Measurements from ENCODE around the gene FHIP1A. TPM values are rescaled to one million over a fixed set of nuclear protein-coding genes. Genes with fewer than 3 reads are reported as not detected.
"Not testable (repeated sequence)": the region's sequence is repeated elsewhere in the genome, so short reads cannot be mapped to it uniquely, and the experiment has no call there.

FHIP1A gene
- total RNA-seq, 2 experiments from 2014 or later: 0.19 to 0.39 TPM

GRCh38 chr4:151402145-151402865, 6.7 kb upstream of the FHIP1A start:
- no peak for DNase-seq
- H3K36me3 Mint-ChIP-seq (ENCODE audit: low read depth): no peaks in the 10 kb centered on the region
- POLR2A ChIA-PET: no interaction called here
- no peak for ATAC-seq
- H3K9me3 Mint-ChIP-seq (ENCODE audit: low read depth): no peaks in the 10 kb centered on the region
- CTCF ChIA-PET: no interaction called here
- peaks cover under 1% of the 10 kb centered on the region for H3K4me1 Mint-ChIP-seq
- H3K27me3 Mint-ChIP-seq: peaks cover 9% of the 10 kb centered on the region
- intact Hi-C loops (cut with DNase I, micrococcal nuclease): no loop called here
- no peak overlapping the region for H3K27ac Mint-ChIP-seq
- no peak overlapping the region for H3K4me3 Mint-ChIP-seq

- no peaks in the 10 kb centered on the region for H3K9me3 Mint-ChIP-seq (ENCODE audit: low read depth)
- ATAC-seq (no peak), DNase-seq (no peak)
- H3K4me3 Mint-ChIP-seq: no peak overlapping the region
- POLR2A ChIA-PET: no interaction called here
- CTCF ChIA-PET: no interaction called here
- H3K4me1 Mint-ChIP-seq: peaks cover 9% of the 10 kb centered on the region
- H3K27me3 Mint-ChIP-seq: peaks cover 15% of the 10 kb centered on the region
- H3K36me3 Mint-ChIP-seq (ENCODE audit: low read depth): no peaks in the 10 kb centered on the region
- H3K27ac Mint-ChIP-seq: no peak overlapping the region
- intact Hi-C loops (cut with DNase I, micrococcal nuclease): no loop called here
These were observed 5.3 kb upstream of the FHIP1A start for GRCh38 chr4:151403656-151404055.

GRCh38 chr4:151404802-151405201, 4.2 kb upstream of the FHIP1A start:
- peaks cover 16% of the 10 kb centered on the region for H3K4me1 Mint-ChIP-seq
- intact Hi-C loops (cut with DNase I, micrococcal nuclease): loop anchor here in 1 of 2 experiments (5.0 kb wide), 2 partner anchors 357 to 1532 kb away; partner anchors contain the start of genes FHDC1 and GATB
- DNase-seq: not testable (repeated sequence)

GRCh38 chr4:151407018-151407417, 2.0 kb upstream of the FHIP1A start:
- no peak for ATAC-seq
- intact Hi-C loops (cut with DNase I, micrococcal nuclease): loop anchor here in 1 of 2 experiments (5.0 kb wide), 2 partner anchors 355 to 1530 kb away; partner anchors contain the start of genes FHDC1 and GATB
- Mint-ChIP-seq H3K9me3 (ENCODE audit: low read depth) (no peaks in the 10 kb centered on the region), H3K4me3 (no peak overlapping the region), H3K27me3 (peaks cover 29% of the 10 kb centered on the region), H3K4me1 (peaks cover 18% of the 10 kb centered on the region), H3K36me3 (ENCODE audit: low read depth) (no peaks in the 10 kb centered on the region), H3K27ac (no peak overlapping the region)
- ChIA-PET POLR2A (no interaction called here), CTCF (no interaction called here)
- no peak for DNase-seq

More at GRCh38 chr4:151404802-151405201, 4.2 kb upstream of the FHIP1A start:
- ATAC-seq; H3K27ac Mint-ChIP-seq; POLR2A ChIA-PET; H3K9me3 Mint-ChIP-seq (ENCODE audit: low read depth); H3K4me3 Mint-ChIP-seq; CTCF ChIA-PET; H3K36me3 Mint-ChIP-seq (ENCODE audit: low read depth): not testable (repeated sequence)
- peaks cover 20% of the 10 kb centered on the region for H3K27me3 Mint-ChIP-seq

GRCh38 chr4:151407466-151408379, 1.3 kb upstream of the FHIP1A start:
- POLR2A ChIA-PET: interaction anchor here (0.7 kb wide), 1 partner anchor 41 kb away, joined by 4 read pairs; no protein-coding TSS in a partner anchor
- peak; percentile 9 for ATAC-seq
- peaks cover 29% of the 10 kb centered on the region for H3K27me3 Mint-ChIP-seq

GRCh38 chr4:151408380-151408629, 671 bp upstream of the FHIP1A start:
- H3K27ac Mint-ChIP-seq: peak overlapping the region; percentile 64
- POLR2A ChIA-PET: no interaction called here
- H3K27me3 Mint-ChIP-seq: peaks cover 32% of the 10 kb centered on the region
- CTCF ChIA-PET: no interaction called here
- H3K4me1 Mint-ChIP-seq: peaks cover 18% of the 10 kb centered on the region
- peak overlapping the region; percentile 83 for H3K4me3 Mint-ChIP-seq
- H3K9me3 Mint-ChIP-seq (ENCODE audit: low read depth): no peaks in the 10 kb centered on the region
- ATAC-seq: peak; percentile 18
- no peak for DNase-seq
- H3K36me3 Mint-ChIP-seq (ENCODE audit: low read depth): no peaks in the 10 kb centered on the region
- intact Hi-C loops (cut with DNase I, micrococcal nuclease): loop anchor here in 1 of 2 experiments (5.0 kb wide), 2 partner anchors 354 to 1529 kb away; partner anchors contain the start of genes FHDC1 and GATB

More at GRCh38 chr4:151407466-151408379, 1.3 kb upstream of the FHIP1A start:
- DNase-seq: peak; percentile 65
- intact Hi-C loops (cut with DNase I, micrococcal nuclease): loop anchor here in 1 of 2 experiments (5.0 kb wide), 2 partner anchors 355 to 1530 kb away; partner anchors contain the start of genes FHDC1 and GATB
- Mint-ChIP-seq H3K4me3 (peak overlapping the region; percentile 83), H3K36me3 (ENCODE audit: low read depth) (no peaks in the 10 kb centered on the region), H3K27ac (peak overlapping the region; percentile 64), H3K9me3 (ENCODE audit: low read depth) (no peaks in the 10 kb centered on the region), H3K4me1 (peaks cover 18% of the 10 kb centered on the region)
- CTCF ChIA-PET: no interaction called here

GRCh38 chr4:151409470-151410313, 716 bp downstream of the FHIP1A start:
- H3K4me1 Mint-ChIP-seq: peaks cover 18% of the 10 kb centered on the region
- peaks cover 34% of the 10 kb centered on the region for H3K27me3 Mint-ChIP-seq
- DNase-seq: peak; percentile 13
- H3K9me3 Mint-ChIP-seq (ENCODE audit: low read depth): no peaks in the 10 kb centered on the region
- ATAC-seq: no peak
- ChIA-PET POLR2A (no interaction called here), CTCF (no interaction called here)
- H3K27ac Mint-ChIP-seq: peak overlapping the region; percentile 27
- intact Hi-C loops (cut with DNase I, micrococcal nuclease): loop anchor here in 1 of 2 experiments (5.0 kb wide), 2 partner anchors 353 to 1528 kb away; partner anchors contain the start of genes FHDC1 and GATB
- peak overlapping the region; percentile 74 for H3K4me3 Mint-ChIP-seq
- H3K36me3 Mint-ChIP-seq (ENCODE audit: low read depth): no peaks in the 10 kb centered on the region

GRCh38 chr4:151415978-151416377, 7.0 kb downstream of the FHIP1A start:
- DNase-seq (no peak), ATAC-seq (no peak)
- H3K36me3 Mint-ChIP-seq (ENCODE audit: low read depth): no peaks in the 10 kb centered on the region
- H3K4me3 Mint-ChIP-seq: no peak overlapping the region
- H3K27me3 Mint-ChIP-seq: peaks cover 9% of the 10 kb centered on the region
- ChIA-PET CTCF (no interaction called here), POLR2A (no interaction called here)
- H3K4me1 Mint-ChIP-seq: no peaks in the 10 kb centered on the region
- intact Hi-C loops (cut with DNase I, micrococcal nuclease): no loop called here
- H3K9me3 Mint-ChIP-seq (ENCODE audit: low read depth): no peaks in the 10 kb centered on the region
- no peak overlapping the region for H3K27ac Mint-ChIP-seq

GRCh38 chr4:151417164-151417571, 8.2 kb downstream of the FHIP1A start:
- intact Hi-C loops (cut with DNase I, micrococcal nuclease): no loop called here
- CTCF ChIA-PET: no interaction called here
- peaks cover 5% of the 10 kb centered on the region for H3K27me3 Mint-ChIP-seq
- H3K4me3 Mint-ChIP-seq: no peak overlapping the region
- no peaks in the 10 kb centered on the region for H3K4me1 Mint-ChIP-seq
- ATAC-seq (no peak), DNase-seq (no peak)
- H3K9me3 Mint-ChIP-seq (ENCODE audit: low read depth): no peaks in the 10 kb centered on the region
- POLR2A ChIA-PET: no interaction called here
- no peak overlapping the region for H3K27ac Mint-ChIP-seq
- H3K36me3 Mint-ChIP-seq (ENCODE audit: low read depth): no peaks in the 10 kb centered on the region

GRCh38 chr4:151417766-151418376, 8.9 kb downstream of the FHIP1A start:
- ChIA-PET POLR2A (no interaction called here), CTCF (interaction anchor here (0.7 kb wide), 1 partner anchor 15 kb away, joined by 3 read pairs; no protein-coding TSS in a partner anchor)
- no peaks in the 10 kb centered on the region for H3K9me3 Mint-ChIP-seq (ENCODE audit: low read depth)
- H3K4me1 Mint-ChIP-seq: no peaks in the 10 kb centered on the region
- no peak overlapping the region for H3K27ac Mint-ChIP-seq
- H3K27me3 Mint-ChIP-seq: peaks cover 4% of the 10 kb centered on the region
- intact Hi-C loops (cut with DNase I, micrococcal nuclease): no loop called here
- DNase-seq (no peak), ATAC-seq (no peak)
- no peaks in the 10 kb centered on the region for H3K36me3 Mint-ChIP-seq (ENCODE audit: low read depth)
- H3K4me3 Mint-ChIP-seq: no peak overlapping the region

GRCh38 chr4:151418385-151418784, 9.4 kb downstream of the FHIP1A start:
- Mint-ChIP-seq H3K36me3 (ENCODE audit: low read depth) (no peaks in the 10 kb centered on the region), H3K9me3 (ENCODE audit: low read depth) (no peaks in the 10 kb centered on the region), H3K4me3 (no peak overlapping the region), H3K27ac (no peak overlapping the region), H3K4me1 (no peaks in the 10 kb centered on the region), H3K27me3 (peaks cover 2% of the 10 kb centered on the region)
- no peak for DNase-seq
- ChIA-PET POLR2A (no interaction called here), CTCF (interaction anchor here (0.7 kb wide), 1 partner anchor 15 kb away, joined by 3 read pairs; no protein-coding TSS in a partner anchor)
- ATAC-seq: no peak
- intact Hi-C loops (cut with DNase I, micrococcal nuclease): no loop called here
